ENCODE results near the gene LUZP1. TPM values are rescaled to one million over a fixed set of nuclear protein-coding genes. Genes with fewer than 3 reads are reported as not detected.

LUZP1 gene
- polyA plus RNA-seq, 1 donor from 2014 or later: 13.2 TPM

DNA sequence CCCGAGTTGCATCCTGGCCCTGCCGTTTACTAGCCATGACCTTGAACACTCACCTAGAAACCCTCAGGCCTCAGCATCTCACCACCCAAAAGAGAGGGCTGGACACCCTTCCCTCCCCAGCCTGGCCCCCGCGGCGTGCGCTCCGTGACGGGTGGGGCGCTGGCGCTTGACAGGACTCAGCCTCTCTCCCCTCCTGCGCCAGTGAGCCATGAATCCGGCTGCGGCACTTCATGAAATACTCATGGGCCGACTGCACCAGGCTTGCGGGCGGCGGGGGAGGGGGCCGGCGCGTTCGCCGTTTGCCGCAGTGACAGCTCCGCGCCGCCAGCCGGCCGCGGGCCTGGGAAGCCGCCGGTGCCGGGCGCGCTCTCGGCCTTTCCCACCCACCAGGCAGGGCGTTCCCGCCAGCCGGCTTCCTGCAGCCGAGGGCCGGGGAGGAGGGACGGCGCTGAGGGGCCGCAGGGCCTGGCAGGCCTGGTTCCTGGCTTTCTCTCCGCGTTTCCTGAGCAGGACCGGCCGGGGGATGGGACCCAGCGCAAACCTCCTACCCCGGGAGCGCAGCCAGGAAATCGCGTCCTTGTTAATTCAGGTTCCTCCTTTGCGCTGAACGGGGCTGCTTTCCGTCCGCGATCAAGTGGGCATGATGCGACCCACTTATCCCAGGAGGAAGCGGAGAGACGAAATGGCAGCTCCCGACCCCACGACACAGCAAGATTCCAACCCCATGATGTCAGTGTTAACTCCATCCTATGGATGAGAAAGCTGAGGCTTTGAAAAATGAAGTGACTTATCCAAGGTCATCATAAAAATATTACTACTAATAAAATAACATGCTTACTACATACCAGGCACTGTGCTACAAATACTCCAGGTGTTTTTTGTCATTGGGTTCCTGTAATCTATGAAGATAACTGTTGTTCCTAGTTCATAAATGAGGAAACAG is 9.1 kb upstream of the LUZP1 start:
- Mint-ChIP-seq H3K36me3 (no peaks in the 10 kb centered on the region), H3K27me3 (peaks cover 2% of the 10 kb centered on the region), H3K4me3 (peak overlapping the region; percentile 75 to 94 (median 81))

DNA sequence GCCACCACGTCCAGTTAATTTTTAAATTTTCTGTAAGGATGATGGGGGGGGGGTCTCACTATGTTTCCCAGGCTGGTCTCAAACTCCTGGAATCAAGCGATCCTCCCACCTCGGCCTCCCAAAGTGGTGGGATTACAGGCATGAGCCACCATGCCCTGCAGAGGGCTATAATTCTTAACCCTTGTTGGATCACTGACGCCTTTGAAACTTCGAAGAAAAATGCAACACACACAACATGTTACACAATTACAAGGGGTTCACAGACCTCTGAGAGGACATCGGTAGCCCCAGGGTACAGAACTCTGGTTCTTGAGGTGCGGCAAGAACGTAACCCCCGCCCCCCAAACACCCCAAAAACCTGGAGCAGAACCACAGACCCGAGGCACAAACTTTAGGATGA is 8.4 kb upstream of the LUZP1 start:
- Mint-ChIP-seq H3K27ac (no peak overlapping the region), H3K36me3 (no peaks in the 10 kb centered on the region), H3K4me1 (peaks cover 7 to 20% (median 16%) of the 10 kb centered on the region in 3 donors), H3K9me3 (peaks cover 0 to 2% (median 0%) of the 10 kb centered on the region in 3 donors), H3K4me3 (peak overlapping the region; percentile 75 to 94 (median 81)), H3K27me3 (peaks cover 2% of the 10 kb centered on the region)

More for the DNA sequence above, 9.1 kb upstream of the LUZP1 start:
- H3K4me1 Mint-ChIP-seq: peaks cover 7 to 20% (median 15%) of the 10 kb centered on the region in 3 donors
- peaks cover 0 to 2% (median 0%) of the 10 kb centered on the region in 3 donors for H3K9me3 Mint-ChIP-seq
- peak overlapping the region in 1 of 3 donors; percentile 16 for H3K27ac Mint-ChIP-seq

DNA sequence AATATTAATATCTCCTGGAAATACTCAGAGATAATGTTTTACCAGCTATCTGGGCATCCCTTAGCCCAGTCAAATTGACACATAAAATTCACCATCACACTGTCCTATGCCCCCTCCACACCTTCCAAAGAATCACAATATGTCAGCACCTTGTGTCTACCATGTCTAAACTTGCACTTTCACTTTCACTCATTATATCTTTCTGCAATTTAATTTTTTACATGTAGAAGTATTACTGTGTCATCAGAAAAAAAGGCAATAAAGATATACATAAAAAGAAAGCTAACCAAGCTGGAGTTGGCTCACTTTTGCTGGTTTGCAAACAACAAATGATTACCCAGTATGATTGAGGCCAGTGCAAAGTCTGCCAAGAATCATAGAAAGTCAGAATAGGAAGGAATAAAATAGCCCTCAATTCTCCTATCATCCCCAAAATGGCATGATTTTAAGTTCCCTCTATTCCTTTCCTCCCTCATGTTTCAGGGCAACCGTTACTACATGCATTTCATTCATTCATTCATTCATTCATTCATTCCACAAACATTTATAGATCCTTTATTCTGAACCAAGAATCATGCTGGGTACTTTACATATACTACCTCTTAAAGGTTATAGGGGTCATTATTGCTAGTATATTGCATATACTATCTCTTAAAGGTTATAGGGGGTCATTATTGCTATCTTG is 5.9 kb upstream of the LUZP1 start:
- Mint-ChIP-seq H3K27ac (no peak overlapping the region), H3K4me1 (peaks cover 9 to 28% (median 24%) of the 10 kb centered on the region in 3 donors), H3K27me3 (no peaks in the 10 kb centered on the region), H3K9me3 (peaks cover 0 to 2% (median 0%) of the 10 kb centered on the region in 3 donors), H3K4me3 (peak overlapping the region in 1 of 4 donors; percentile 2), H3K36me3 (no peaks in the 10 kb centered on the region)

DNA sequence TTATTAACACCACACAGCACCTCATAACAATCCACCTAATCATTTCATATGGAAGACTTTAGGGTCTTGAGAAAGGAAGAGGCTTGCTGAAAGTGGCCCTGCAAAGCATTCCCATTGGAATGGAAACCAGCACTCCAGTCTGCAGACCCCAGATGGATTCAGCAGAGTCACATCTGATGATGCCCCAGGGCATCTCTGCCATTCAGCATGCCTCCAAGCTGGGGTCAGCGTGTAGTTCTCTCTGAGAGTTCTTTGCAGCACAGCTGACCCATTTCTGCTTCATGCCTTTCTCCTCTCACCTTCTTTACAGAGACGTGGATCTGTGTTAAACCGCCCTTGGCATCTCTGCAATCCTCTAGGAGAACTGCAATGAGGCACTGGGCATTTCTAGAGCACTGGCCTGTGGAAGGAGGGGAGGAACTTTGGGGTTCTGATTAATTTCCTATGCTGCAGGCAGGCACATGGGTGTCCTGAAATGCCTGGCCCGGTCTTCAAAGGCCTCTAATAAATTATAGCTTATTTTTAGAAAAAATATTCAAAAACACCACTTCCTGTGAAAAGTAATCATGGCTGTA is 2.6 kb upstream of the LUZP1 start:
- Mint-ChIP-seq H3K4me3 (no peak overlapping the region), H3K27me3 (no peaks in the 10 kb centered on the region), H3K9me3 (peaks cover 0 to 2% (median 0%) of the 10 kb centered on the region in 3 donors), H3K36me3 (no peaks in the 10 kb centered on the region), H3K4me1 (peaks cover 8 to 29% (median 22%) of the 10 kb centered on the region in 3 donors), H3K27ac (no peak overlapping the region)

DNA sequence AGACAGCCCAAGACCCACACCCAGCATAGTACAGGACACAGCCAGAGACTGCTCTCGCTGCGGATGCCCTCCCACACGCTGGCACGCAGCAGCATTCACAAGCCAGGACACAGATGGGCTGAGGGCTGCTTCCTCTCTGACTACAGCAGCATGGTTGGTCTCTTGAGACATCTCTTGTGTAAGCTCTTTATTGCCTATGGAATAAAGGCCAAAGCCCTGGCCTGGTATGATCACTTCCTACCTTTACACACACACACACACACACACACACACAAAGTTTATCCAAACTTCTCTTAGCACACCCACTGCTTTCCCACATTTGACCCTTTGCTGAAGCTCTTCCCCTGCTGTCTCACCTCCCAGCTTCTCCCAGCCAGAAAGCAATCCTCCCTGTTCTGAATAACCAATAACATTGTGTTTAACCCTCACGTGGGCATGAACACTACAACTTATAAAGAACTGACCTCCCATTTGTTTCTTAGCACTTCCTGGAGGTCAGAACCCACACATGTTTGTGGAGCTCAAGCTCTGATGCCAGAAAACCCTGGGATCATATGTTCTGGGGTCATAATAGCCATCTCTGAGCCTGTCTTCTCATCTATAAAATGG is 1.2 kb upstream of the LUZP1 start:
- Mint-ChIP-seq H3K9me3 (peaks cover 0 to 2% (median 0%) of the 10 kb centered on the region in 3 donors), H3K27me3 (no peaks in the 10 kb centered on the region), H3K36me3 (no peaks in the 10 kb centered on the region), H3K4me3 (peak overlapping the region; percentile 86 to 99 (median 92)), H3K4me1 (peaks cover 13 to 24% (median 18%) of the 10 kb centered on the region in 3 donors), H3K27ac (peak overlapping the region in 1 of 3 donors; percentile 63)

DNA sequence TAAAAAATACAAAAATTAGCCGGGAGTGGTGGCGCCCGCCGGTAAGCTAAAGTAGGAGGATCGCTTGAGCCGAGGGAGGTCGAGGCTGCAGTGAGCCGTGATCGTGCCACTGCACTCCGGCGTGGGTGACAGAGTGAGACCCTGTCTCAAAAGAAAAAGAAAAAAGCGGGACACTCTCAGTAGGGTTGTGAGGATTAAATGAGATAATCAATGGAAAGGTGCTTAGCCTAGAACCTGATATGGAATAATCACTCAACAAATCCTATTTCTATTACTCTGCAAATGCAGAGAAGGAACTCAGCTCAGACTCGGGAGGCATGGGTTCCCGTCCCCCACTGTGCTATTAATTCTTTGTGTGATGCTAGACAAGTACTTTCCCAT is 529 bp upstream of the LUZP1 start:
- peak overlapping the region; percentile 86 to 99 (median 92) for H3K4me3 Mint-ChIP-seq
- no peaks in the 10 kb centered on the region for H3K9me3 Mint-ChIP-seq
- no peaks in the 10 kb centered on the region for H3K36me3 Mint-ChIP-seq
- no peaks in the 10 kb centered on the region for H3K27me3 Mint-ChIP-seq
- peaks cover 13 to 24% (median 14%) of the 10 kb centered on the region in 3 donors for H3K4me1 Mint-ChIP-seq
- peak overlapping the region; percentile 60 to 81 (median 63) for H3K27ac Mint-ChIP-seq

DNA sequence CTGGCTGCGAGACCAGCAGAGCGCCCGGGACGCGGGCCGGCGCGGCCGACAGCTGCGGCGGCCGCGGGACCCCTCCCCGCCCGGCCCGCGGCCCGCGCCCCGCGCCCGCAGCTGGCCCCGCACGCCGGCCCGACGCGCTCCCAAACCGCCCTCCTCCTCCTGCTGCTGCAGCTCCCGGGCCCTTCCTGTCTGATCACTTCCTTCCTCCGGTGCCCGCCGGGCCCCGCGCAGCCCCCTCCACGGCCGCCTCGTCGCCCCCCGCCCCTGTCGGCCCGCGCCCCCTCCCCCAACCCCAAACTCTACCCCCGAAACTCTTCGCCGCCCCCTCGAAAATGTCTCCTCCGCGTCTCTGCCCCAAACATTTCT is 594 bp downstream of the LUZP1 start:
- H3K36me3 Mint-ChIP-seq: no peaks in the 10 kb centered on the region
- H3K9me3 Mint-ChIP-seq: no peaks in the 10 kb centered on the region
- H3K4me3 Mint-ChIP-seq: peak overlapping the region; percentile 86 to 99 (median 92)
- no peaks in the 10 kb centered on the region for H3K27me3 Mint-ChIP-seq
- peak overlapping the region in 2 of 3 donors; percentile 59 to 63 for H3K27ac Mint-ChIP-seq
- H3K4me1 Mint-ChIP-seq: peaks cover 14 to 24% (median 14%) of the 10 kb centered on the region in 3 donors

DNA sequence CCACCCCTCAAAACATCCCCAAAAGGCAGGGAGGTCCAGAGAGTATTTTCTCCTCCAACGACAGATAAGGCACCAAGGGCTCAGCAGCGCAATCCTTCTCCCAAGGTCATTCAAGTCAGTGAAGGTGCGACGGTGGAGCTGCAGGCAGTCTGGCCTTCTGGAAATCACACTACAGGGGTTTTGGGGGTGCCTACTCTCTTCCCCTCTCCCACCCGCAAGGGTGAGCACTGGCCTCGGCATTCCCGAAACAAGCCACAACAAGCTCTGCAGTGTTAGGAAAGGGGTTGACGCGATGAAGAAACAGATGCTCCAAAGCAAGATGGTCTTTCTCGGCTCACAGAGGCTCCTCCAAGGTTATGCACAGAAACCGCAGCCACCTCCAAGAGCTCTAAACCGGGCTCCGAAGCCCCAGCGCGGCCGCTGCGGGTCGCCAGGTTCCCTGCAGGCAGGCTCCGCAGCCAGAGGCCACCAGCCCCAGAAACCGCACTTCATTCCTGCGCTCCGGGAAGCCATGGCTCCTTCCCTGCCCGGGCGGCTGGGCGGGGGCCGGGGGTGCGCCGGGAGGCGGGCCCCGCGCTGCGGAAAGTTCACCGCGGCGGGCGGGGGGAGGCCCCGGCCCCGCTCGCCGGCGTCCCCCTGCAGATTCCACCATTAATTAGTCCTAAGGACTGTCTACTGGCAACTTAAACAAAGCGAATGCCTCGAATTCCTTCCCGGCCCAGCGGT is 1.1 kb downstream of the LUZP1 start:
- H3K4me3 Mint-ChIP-seq: peak overlapping the region; percentile 80 to 93 (median 89)
- H3K9me3 Mint-ChIP-seq: no peaks in the 10 kb centered on the region
- peaks cover 14 to 24% (median 14%) of the 10 kb centered on the region in 3 donors for H3K4me1 Mint-ChIP-seq
- H3K27me3 Mint-ChIP-seq: no peaks in the 10 kb centered on the region
- no peaks in the 10 kb centered on the region for H3K36me3 Mint-ChIP-seq
- H3K27ac Mint-ChIP-seq: peak overlapping the region in 2 of 3 donors; percentile 57 to 81

DNA sequence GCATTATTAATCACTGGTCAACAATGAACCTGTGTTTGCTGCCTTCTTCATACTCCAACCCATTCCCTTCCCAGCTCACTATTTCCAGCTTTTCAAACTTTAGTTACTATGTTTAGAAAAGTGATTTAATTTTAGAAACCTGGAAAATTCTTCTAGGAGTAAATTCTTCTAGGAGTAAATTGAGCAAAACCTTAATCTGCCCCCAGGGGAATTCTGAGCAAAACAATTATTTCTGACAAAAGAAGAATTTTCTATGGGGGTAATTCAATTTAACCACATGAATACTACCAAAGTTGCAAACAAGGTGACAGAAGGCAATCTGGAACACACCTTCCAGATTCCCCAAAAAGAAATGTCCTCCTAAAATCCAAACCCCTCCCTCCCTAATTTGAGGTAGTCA is 1.8 kb downstream of the LUZP1 start:
- Mint-ChIP-seq H3K9me3 (no peaks in the 10 kb centered on the region), H3K27ac (peak overlapping the region; percentile 40 to 81 (median 57)), H3K36me3 (no peaks in the 10 kb centered on the region), H3K27me3 (no peaks in the 10 kb centered on the region), H3K4me3 (peak overlapping the region; percentile 32 to 91 (median 83)), H3K4me1 (peaks cover 14 to 22% (median 14%) of the 10 kb centered on the region in 3 donors)

DNA sequence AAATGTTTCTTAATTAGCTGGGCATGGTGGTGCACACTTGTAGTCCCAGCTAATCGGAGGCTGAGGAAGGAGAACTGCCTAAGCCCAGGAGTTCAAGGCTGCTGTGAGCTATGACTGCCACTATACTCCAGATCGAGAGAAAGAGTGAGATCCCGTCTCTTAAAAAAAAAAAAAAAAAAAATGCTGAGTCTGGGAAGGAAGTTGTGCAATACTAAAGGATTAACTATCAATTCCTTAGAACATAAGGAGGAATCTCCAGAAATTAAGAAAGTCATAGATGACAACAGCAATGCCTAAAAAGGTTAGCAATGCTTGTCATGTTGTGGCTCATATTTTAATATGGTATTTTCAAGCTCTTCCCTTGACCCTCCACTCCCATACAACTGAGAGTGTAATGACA is 5.3 kb downstream of the LUZP1 start:
- H3K27me3 Mint-ChIP-seq: no peaks in the 10 kb centered on the region
- no peaks in the 10 kb centered on the region for H3K36me3 Mint-ChIP-seq
- H3K4me3 Mint-ChIP-seq: no peak overlapping the region
- no peak overlapping the region for H3K27ac Mint-ChIP-seq
- H3K4me1 Mint-ChIP-seq: peaks cover 2 to 9% (median 7%) of the 10 kb centered on the region in 3 donors
- H3K9me3 Mint-ChIP-seq: no peaks in the 10 kb centered on the region

DNA sequence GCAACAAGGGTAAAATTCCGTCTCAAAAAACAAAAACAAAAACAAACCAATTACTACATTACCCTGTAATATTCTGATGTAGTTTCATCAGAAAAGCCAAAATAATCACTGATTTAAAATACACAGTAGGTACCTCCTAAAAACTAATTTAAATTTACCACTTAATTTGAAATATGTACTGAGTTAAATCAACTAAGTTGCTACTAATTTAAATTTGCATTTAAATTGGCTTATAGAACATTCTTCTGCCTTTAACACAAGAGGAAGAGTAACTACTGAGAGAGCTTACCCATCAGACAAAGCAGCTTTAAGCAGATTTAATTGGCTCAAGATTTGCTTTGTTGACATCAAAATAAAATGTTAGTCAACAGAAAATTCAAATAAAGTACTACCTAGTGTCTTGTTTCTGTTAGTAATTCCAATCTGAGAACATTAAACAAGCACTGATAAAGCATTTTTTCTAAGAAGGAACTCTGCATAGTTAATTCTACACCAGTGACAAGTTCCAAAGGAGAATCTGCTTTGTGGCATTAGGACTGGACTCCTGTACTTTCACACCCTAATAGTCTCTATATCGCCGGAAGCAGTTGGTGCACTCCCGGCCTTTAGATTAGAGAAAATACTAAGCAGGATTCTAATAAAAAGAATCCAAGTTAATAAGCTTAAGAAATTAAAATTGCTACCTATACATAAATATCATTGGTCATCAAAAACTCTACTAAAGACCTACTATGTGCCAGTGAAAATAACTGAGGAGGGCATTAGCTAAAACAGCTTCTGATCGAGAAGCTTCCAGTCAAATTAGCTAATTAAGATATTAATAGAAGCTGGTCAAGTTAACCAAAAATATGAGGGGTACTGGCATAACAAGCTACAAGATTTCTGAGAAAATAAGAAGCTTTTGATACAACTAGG is 8.4 kb downstream of the LUZP1 start:
- H3K4me1 Mint-ChIP-seq: peaks cover 0 to 4% (median 3%) of the 10 kb centered on the region in 3 donors
- H3K4me3 Mint-ChIP-seq: no peak overlapping the region
- no peaks in the 10 kb centered on the region for H3K27me3 Mint-ChIP-seq
- H3K9me3 Mint-ChIP-seq: no peaks in the 10 kb centered on the region
- H3K36me3 Mint-ChIP-seq: no peaks in the 10 kb centered on the region
- no peak overlapping the region for H3K27ac Mint-ChIP-seq

DNA sequence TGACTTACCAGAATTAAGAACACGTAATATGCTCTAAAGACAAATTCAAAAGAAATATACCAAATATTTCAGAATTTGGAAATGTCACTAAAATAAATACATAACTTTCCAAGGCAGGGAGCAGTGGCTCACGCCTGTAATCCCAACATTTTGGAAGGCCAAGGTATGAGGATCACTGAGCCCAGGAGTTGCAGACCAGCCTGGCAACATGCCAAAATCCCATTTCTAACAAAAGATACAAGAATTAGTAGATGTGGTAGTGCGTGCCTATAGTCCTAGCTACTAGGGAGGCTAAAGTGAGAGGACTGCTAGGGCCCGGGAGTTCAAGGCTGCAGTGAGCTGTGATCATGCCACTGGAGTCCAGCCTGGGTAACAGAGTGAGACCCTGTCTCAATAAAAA is 11.7 kb downstream of the LUZP1 start:
- Mint-ChIP-seq H3K36me3 (peaks cover 3% of the 10 kb centered on the region), H3K9me3 (no peaks in the 10 kb centered on the region), H3K4me3 (peak overlapping the region in 1 of 4 donors; percentile 49), H3K27ac (no peak overlapping the region), H3K4me1 (peaks cover 0 to 4% (median 1%) of the 10 kb centered on the region in 3 donors), H3K27me3 (no peaks in the 10 kb centered on the region)

DNA sequence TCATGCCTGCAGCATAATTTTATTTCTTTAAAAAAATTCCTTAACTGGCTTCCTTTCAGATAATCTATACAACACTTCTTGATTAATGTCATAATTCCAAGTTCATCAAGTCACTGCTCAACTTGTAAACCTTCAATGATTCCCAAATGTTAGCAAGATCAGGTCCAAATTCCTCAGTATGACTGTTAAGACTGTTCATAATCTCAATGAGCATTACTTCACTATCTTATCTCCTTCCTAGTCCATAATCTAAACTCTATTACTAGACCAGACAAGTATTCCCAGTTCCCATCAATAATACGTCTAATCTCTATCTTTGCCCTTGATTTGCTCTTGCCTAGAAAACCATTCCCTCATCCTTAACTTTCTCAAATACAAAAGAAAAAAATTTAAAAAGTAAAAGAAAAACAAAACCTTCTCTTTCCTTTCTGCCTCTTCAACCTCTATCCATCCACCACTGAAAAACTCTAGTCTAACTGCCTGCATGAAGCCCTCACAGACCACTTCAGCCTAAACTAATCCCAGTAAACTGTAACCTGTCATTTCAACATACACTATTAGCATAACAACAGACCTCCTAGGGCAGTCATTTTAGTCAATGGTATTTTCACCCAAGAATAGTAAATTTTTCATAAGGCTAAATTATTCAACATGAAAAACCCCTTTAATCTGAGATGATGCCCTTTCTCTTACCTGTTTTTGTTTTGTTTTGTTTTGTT is 15.5 kb downstream of the LUZP1 start:
- no peaks in the 10 kb centered on the region for H3K9me3 Mint-ChIP-seq
- peaks cover 8 to 18% (median 17%) of the 10 kb centered on the region in 3 donors for H3K4me1 Mint-ChIP-seq
- H3K4me3 Mint-ChIP-seq: no peak overlapping the region
- H3K27ac Mint-ChIP-seq: peak overlapping the region in 1 of 3 donors; percentile 24
- H3K36me3 Mint-ChIP-seq: peaks cover 3% of the 10 kb centered on the region
- H3K27me3 Mint-ChIP-seq: no peaks in the 10 kb centered on the region
